ENCODE data around the gene FAM161B.
"Not testable (repeated sequence)": the region's sequence is repeated elsewhere in the genome, so short reads cannot be mapped to it uniquely, and the experiment has no call there.

Gene FAM161B, protein sequence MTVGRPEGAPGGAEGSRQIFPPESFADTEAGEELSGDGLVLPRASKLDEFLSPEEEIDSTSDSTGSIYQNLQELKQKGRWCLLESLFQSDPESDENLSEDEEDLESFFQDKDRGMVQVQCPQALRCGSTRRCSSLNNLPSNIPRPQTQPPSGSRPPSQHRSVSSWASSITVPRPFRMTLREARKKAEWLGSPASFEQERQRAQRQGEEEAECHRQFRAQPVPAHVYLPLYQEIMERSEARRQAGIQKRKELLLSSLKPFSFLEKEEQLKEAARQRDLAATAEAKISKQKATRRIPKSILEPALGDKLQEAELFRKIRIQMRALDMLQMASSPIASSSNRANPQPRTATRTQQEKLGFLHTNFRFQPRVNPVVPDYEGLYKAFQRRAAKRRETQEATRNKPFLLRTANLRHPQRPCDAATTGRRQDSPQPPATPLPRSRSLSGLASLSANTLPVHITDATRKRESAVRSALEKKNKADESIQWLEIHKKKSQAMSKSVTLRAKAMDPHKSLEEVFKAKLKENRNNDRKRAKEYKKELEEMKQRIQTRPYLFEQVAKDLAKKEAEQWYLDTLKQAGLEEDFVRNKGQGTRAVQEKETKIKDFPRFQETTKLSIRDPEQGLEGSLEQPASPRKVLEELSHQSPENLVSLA

DNA sequence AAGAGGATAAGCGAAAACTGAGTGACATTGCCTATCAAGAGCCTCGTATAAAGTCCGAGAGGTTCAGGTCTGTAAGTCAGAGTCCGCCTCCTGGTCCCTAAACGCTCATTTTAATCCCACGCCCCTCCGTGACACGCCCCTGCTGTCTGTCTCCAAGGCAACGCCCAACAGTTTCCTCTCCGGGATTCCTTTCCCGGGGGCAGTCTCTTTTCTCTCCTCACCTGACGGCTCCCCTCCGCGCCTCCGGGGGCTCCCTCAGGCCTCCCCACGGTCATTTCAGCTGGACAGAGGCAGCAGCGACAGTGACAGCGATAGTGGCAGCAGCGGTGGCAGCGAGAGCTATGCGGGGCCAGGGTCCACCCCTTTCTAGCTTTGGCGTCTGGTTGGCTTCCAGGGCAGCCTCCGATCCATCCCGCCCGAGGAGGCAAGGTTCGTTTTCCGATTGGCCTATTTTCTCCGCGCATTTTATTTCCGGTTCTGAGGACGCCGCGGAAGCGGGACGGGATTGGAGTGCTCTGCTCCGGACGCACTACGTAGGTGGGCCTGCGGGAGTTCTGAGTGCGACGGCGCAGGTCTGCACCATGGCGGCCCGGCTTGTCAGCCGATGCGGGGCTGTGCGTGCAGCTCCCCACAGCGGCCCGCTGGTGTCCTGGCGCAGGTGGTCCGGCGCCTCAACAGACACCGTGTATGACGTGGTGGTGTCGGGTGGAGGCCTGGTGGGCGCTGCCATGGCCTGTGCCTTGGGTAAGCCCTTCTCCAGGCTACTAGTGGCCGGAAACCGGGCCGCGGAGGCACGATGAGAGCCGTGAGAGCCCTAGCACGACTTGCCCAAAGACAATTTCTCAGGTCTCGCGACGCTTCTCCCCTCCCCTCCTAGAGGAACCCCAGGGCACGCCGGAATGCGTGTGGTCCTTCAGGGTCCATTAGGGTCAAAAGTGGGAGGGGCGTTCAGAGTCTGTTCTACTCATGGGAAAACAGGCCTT, at the start of gene FAM161B, which contains the start of gene COQ6:
TSS of gene FAM161B (minus strand) at position 343 of the 983 bp plus-strand sequence. CDS start at position 275, 68 bp downstream.
TSS of gene COQ6 (plus strand) at position 551 of the 983 bp plus-strand sequence. CDS start at position 582, 31 bp downstream.
- DNase-seq (ENCODE audit: extremely low spot score, insufficient read length, low read depth) (peak; percentile 84), FAIRE-seq (peak; percentile 97)

DNA sequence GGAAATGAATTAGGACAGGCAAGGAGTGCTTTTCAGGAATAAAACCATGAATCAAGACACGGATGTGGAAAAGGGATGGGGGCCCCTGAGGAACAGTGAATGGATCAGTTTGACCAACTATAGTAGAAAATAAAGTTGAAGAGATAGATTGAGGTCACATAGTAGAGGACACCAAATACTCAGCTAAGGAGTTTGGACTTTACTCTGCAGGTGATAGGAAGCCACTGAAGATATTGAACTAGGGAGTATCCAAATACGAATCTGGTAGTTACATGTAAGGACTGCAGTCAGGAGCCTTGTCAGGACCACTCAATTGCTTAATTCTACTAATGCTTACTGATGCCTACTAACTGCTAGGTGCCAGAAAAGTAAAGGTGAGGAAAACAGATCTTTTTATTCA, 48.8 kb upstream of the FAM161B start:
- DNase-seq (ENCODE audit: extremely low spot score, insufficient read length, low read depth), result no peak
- FAIRE-seq, result no peak

DNA sequence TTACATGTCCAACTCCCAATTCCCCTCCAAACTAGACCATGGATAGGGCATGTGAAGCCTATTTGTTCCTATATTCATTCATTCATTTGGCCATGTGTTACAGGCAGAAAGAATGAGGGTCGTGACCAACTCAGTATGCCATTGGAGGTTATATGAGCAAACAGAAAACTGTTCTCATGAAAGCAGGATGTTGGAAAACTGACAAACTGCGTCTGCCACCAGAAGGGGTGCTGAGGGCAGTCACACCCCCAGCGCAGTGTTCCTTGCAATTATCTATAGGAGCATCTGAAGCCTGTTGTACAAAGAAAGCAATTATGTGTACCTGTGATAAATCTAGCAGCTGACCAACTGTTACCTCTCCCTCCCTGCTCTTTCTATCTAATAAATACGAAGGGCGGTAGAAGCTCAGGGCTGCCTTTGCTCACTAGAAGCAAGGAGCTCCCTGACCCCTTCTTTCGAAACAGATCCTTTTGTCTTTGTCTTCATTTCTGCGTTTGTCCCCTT, 48.1 kb upstream of the FAM161B start:
- FAIRE-seq (no peak), DNase-seq (ENCODE audit: extremely low spot score, insufficient read length, low read depth) (no peak)

DNA sequence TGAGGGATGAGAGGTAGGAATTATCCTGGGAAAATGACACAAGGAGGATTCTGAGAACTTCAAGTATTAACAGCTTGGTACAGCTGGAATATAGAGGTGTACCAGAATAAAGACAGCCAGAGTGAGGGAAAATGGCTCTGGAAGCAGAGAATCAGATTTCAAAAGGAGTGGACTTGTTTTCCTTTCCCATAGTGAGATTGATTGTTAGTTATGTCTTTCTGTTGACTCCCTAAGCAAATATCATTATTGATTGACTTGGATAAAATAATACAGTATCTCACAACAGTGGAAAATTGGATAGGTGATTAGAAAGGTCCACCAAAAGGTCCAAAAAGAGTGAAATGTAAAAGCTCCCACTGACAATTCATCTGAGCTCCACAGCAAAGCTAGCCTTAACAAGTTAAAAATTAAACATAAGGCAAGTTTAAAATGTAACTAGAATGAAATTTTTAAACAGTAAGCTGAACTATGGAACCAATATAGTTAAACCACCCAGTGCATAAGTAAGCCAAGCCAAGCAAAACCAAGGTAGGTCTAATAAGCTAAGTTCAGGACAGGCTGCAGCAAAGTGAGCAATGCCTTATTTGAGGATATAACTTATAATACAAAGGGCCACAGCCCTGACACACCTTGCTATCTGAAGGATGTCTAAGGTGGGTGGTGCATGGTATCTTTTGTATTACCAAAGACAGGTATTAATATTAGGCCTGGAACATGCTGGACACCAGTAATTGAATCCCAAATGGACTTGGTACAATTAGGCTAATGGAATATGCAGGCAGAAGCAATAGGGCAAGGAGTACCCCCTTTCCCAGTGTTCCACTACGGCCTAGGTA, 47.4 kb upstream of the FAM161B start:
- no peak for FAIRE-seq
- no peak for DNase-seq (ENCODE audit: extremely low spot score, insufficient read length, low read depth)

DNA sequence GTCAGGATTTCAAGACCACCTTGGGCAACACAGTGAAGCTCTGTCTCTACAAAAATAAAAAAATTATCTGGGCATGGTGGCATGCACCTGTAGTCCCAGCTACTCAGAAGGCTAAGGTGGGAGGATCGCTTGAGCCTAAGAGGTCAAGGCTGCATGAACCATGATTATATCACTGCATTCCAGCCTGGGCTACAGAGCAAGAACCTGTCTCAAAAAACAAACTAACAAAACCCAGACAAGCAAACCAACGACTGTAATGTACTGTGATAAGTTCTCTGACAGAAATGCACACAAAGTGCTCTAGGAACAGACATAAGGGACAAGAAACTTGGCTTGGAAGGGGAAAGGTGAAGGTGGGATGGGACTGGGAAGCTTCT, 46.8 kb upstream of the FAM161B start:
- FAIRE-seq, result no peak
- DNase-seq (ENCODE audit: extremely low spot score, insufficient read length, low read depth), result no peak

DNA sequence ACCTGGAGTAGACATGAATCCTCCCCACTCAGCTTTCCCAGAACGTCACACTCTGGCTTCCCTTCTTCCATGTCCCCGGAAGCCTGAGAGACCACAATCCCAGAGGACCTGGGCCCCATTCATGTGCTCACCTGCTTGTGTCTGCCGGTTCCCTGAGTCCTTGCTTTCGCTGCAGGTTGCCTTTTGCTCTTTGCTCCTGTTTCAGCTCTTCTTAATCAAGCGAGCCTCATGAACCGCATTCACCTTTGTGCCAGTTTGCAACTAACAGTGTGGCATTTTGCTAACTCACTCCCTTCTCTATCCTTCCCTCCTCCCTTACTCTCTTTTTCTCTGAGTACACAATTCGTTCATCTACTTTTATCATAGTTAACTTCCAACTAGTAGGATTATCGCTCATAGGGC, 46.1 kb upstream of the FAM161B start:
- no peak for FAIRE-seq
- DNase-seq (ENCODE audit: extremely low spot score, insufficient read length, low read depth), result no peak

DNA sequence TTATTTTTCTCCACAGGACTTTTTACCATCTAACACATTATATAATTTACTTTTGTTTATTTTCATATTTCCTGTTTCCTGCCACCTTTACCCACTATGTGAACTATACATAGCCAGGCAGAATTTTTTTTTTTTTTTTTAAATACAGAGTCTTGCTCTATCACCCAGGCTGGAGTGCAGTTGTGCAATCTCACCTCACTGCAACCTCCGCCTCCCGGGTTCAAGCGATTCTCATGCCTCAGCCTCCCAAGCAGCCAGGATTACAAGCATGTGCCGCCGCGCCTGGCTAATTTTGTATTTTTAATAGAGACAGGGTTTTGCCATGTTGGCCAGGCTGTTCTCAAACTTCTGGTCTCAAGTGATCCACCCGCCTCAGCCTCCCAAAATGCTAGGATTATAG, 45.0 kb upstream of the FAM161B start:
- DNase-seq (ENCODE audit: extremely low spot score, insufficient read length, low read depth); FAIRE-seq: not testable (repeated sequence)

DNA sequence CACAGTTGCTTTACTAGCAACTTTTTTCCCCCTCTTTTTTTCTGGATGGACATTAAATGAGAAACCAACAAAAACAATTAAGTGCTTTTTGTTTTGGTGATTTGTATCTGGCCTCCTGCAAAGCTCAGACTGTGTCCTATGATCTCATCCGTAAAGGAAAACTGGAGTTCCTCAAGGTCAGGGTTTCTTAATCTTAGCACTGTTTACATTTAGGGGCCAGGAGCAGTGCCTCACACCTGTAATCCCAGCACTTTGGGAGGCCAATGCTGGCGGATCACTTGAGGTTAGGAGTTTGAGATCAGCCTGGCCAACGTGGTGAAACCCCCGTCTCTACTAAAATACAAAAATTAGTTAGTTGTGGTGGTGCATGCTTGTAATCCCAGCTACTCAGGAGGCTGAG, 41.2 kb upstream of the FAM161B start:
- DNase-seq (ENCODE audit: extremely low spot score, insufficient read length, low read depth) (no peak), FAIRE-seq (no peak)

DNA sequence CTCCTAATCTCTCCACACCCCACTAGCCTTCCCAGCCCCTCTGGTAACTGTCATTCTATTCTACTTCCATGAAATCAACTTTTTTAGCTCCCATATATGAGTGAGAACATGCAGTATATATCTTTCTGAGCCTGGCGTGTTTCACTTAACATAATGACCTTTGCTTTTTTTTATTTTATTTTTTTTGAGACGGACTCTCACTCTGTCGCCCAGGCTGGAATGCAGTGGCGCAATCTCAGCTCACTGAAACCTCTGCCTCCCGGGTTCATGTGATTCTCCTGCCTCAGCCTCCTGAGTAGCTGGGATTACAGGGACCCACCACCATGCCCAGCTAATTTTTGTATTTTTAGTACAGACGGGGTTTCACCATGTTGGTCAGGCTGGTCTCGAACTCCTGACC, 38.8 kb upstream of the FAM161B start:
- DNase-seq (ENCODE audit: extremely low spot score, insufficient read length, low read depth); FAIRE-seq: not testable (repeated sequence)

DNA sequence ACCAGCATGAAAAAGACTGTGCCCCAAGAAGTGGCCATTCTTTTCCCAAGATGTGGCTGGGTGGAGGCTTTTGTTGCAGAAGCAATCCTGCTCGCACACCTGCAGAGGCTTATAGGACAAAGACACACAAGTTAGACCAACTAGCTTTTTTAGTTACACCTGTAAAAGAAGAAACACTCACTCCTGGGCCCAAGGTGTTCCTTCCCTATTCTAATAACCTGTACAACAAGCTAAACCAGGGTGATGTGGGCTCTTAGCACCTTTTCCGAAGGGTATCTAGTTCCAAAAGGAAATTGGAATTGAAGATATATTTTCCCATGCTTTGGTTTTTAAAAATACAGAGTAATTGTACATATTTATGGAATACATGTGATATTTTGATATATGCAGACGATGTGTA, 38.2 kb upstream of the FAM161B start:
- DNase-seq (ENCODE audit: extremely low spot score, insufficient read length, low read depth), result no peak
- FAIRE-seq, result no peak

DNA sequence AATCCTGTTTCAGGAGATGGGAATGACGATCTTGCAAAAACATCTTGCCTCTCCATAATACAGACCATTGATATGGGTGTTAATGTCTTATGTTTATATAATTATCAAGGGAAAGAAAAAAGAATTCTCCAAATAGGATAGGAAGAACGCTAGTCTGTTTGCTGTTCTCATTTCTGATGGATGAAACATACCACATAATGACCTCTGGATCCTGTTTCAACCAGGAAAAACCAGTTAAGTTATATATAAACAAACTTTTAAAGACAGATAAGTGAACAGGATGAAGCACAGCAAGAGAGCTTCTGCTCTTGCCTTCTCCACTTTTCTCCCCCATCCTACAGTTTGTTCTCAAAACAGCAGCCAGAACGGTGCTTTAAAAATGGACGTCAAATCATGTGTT, 28.0 kb upstream of the FAM161B start:
- DNase-seq (ENCODE audit: extremely low spot score, insufficient read length, low read depth), result no peak

DNA sequence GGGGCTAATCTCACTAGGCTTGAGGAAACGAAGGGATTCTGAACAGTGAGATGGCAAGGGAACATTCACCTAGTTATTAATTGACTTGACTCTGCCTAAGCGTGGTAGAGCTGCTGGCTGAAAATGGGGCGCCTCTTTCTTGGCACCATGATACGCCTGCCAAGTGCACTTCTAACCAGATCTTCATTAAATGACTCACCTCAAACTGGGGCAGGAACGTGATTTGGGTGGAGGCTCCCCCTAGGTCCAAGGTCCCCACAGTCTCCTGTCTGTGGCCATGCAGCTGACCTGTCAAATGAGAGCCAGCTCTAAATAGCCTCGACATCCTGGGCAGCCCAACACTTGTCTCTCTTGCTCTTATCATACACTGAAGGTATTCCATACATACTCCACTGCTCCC, 26.2 kb upstream of the FAM161B start:
- FAIRE-seq, result no peak
- no peak for DNase-seq (ENCODE audit: extremely low spot score, insufficient read length, low read depth)

More for the DNA sequence above, 28.0 kb upstream of the FAM161B start:
- FAIRE-seq, result no peak

DNA sequence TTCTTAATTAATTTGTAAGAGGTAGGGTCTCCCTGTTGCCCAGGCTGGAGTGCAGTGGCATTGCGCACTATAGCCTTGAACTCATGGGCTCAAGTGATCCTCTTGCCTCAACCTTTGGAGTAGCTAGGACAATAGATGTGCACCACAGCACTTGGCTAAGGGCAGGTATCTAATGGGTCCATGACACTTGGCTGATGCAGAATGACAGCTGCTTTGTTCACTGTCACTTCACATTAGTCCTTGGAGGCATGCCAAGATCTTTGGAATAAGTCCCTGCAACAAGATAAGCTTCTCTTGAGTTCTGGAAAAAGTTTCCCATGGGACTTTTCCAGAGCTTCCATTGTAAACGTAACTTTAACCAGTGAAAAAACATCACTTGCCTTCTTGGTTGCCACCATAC, 23.6 kb upstream of the FAM161B start:
- DNase-seq (ENCODE audit: extremely low spot score, insufficient read length, low read depth), result no peak
- peak; percentile 15 for FAIRE-seq

DNA sequence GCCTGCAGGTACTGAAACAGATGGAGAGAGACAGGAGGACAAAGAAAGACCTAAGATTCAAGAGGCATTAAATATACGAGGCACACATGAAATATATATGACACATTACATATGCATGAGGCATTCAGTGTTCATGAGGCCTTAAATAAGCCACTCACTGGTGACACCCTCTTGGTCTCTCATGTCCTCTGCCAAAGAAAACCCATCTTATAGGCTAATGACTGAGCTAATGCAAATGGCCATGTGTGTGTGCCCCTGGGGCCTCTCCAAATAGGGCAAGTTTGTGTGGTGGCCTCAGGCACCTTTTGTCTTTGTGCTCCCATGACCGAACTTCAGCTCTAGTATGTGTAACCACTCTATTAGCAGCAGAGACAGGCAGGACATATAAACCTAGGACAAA, 19.0 kb upstream of the FAM161B start:
- no peak for FAIRE-seq
- DNase-seq (ENCODE audit: extremely low spot score, insufficient read length, low read depth), result no peak

DNA sequence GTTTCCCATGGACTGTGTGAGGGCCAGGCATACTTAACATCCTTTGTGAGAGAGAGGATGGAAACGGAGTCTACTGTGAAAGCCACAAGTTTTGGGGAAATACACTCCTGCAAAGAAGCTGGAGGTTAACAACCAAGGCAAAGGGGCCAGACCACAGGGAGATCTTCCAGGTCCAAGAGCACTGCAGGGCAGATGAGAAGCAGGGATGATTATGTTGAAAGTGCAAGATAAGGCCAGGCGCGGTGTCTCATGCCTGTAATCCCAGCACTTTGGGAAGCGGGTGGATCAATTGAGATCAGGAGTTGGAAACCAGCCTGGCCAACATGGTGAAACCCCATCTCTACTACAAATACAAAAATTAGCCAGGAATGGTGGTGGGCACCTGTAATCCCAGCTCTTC, 15.3 kb upstream of the FAM161B start:
- FAIRE-seq (no peak), DNase-seq (ENCODE audit: extremely low spot score, insufficient read length, low read depth) (no peak)

DNA sequence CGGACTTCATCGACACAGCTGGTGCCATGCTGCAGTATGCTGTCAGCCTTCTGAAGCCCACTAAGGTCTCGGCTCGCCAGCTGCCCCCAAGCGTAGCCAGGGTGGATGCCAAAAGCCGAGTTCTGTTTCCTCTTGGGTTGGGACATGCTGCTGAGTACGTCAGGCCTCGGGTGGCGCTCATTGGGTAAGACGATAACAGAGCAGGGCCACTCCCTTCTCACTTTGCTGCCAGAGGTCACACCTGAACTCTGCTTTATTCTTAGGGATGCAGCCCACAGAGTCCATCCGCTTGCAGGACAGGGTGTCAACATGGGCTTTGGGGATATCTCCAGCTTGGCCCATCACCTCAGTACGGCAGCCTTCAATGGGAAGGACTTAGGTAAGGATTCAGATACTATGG, 11.3 kb upstream of the FAM161B start:
- DNase-seq (ENCODE audit: extremely low spot score, insufficient read length, low read depth) (no peak), FAIRE-seq (no peak)

DNA sequence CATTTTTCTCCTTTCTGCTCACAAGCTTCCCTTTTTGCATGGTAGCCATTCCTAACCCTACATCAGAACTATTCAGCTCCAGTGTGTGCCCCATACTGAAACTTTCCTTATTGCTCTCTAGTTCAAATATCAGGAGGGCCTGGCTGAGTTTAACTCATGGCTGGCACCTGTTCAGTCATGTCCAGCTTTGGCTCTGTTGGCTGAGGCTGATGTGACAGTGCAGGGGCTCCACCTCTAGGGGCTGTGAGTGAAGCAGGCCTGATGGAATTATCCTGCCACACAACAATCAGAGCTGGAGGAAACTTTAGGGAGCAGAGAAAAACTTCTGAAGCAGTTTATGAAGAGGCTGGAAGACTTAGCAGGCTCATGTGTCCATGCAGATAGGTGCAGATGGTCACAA, 8.7 kb upstream of the FAM161B start:
- DNase-seq (ENCODE audit: extremely low spot score, insufficient read length, low read depth), result no peak
- FAIRE-seq, result no peak

DNA sequence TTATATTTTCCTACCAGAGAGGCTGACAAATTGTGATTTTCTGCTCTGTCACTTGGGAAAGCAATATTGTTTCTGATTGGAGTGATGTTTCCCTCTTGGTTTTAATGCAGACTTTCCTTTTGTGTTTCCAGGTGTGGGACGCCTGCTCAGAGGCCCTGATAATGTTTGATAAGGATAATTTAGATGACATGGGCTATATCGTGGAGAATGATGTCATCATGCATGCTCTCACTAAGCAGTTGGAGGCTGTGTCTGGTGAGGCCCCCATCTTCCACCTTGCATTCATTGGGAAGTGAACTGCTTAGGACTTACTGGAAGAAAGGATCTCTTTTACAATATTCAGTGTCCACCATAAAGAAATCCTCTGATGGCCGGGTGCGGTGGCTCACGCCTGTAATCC, 5.8 kb upstream of the FAM161B start:
- FAIRE-seq, result no peak
- DNase-seq (ENCODE audit: extremely low spot score, insufficient read length, low read depth), result no peak

DNA sequence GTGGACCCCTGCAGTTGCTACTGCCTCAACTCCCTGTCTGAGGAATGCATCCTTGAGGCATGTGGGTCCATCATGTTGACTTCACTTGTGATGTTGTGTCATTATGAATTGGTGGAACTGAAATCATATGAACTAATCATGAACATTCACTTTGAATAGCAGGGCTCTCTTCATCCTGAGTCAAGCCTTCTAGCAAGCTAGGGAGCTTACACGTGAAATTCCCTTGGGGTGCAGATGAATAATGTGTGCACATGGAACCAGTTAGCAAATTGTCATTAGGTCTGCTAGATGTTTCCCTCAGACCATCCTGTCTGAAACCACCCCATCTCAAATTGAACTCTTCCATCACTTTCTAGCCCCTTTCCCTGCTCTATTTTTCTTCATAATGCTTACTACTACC, 3.8 kb upstream of the FAM161B start:
- FAIRE-seq, result no peak

More for the DNA sequence above, 3.8 kb upstream of the FAM161B start:
- DNase-seq (ENCODE audit: extremely low spot score, insufficient read length, low read depth), result no peak

All from GM18507 (cell line).